Keratinocyte (primary cell): ENCODE results near the gene SAMHD1.
"Not testable (repeated sequence)": the region's sequence is repeated elsewhere in the genome, so short reads cannot be mapped to it uniquely, and the experiment has no call there.

Source experiments
- EZH2 ChIP-seq: IDR thresholded peaks from one replicate; pipeline ENCODE4 v1.6.1; 2012; ENCODE audit warnings: inconsistent platforms, mild to moderate bottlenecking, low read length, moderate library complexity
- TF ChIP-seq, protein P1 (sequence below), 3 experiments: IDR thresholded peaks in 1 of 3; conservative IDR thresholded peaks in 1 of 3; optimal IDR thresholded peaks in 1 of 3; 2 replicates in 2 of 3; 3 replicates in 1 of 3; pipeline versions ENCODE3 to v1.5.1; 2011; ENCODE audit warnings: low read length in 3 of 3, mild to moderate bottlenecking in 3 of 3, moderate library complexity in 2 of 3, control low read depth in 1 of 3, inconsistent platforms in 1 of 3; ENCODE audit not compliant: insufficient read depth in 2 of 3; ENCODE audit errors: extremely low read depth in 1 of 3

DNA sequence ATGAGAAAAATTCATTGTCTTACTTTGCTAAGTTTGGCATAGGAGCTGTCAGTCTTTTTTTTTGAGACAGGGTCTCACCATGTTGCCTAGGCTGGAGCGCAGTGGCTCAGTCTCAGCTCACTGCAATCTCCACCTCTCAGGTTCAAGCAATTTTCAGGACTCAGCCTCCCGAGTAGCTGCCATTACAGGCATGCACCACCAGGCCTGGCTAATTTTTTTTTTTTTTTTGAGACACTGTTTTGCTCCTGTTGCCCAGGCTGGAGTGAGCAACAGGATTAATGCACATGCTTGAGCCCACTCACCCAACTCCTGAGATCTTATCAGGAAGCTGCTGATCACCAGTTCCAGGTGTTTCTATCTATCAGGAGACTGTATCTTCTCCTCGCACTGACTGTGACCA lies 15.5 kb upstream of the SAMHD1 start:
- TF ChIP-seq, protein P1, sequence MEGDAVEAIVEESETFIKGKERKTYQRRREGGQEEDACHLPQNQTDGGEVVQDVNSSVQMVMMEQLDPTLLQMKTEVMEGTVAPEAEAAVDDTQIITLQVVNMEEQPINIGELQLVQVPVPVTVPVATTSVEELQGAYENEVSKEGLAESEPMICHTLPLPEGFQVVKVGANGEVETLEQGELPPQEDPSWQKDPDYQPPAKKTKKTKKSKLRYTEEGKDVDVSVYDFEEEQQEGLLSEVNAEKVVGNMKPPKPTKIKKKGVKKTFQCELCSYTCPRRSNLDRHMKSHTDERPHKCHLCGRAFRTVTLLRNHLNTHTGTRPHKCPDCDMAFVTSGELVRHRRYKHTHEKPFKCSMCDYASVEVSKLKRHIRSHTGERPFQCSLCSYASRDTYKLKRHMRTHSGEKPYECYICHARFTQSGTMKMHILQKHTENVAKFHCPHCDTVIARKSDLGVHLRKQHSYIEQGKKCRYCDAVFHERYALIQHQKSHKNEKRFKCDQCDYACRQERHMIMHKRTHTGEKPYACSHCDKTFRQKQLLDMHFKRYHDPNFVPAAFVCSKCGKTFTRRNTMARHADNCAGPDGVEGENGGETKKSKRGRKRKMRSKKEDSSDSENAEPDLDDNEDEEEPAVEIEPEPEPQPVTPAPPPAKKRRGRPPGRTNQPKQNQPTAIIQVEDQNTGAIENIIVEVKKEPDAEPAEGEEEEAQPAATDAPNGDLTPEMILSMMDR (optimal IDR thresholded peaks at IDR 0.05 in 1 of 3, IDR thresholded peaks at IDR 0.05 in 1 of 3, conservative IDR thresholded peaks at IDR 0.05 in 1 of 3; ENCODE audit: extremely low read depth in 1 of 3, insufficient read depth in 2 of 3, low read length in 3 of 3), result not testable (repeated sequence)
- not testable (repeated sequence) for TF ChIP-seq EZH2
